SK-N-SH (cell line): ENCODE results near the gene KCNF1. TPM values are rescaled to one million over a fixed set of nuclear protein-coding genes. Genes with fewer than 3 reads are reported as not detected.

Experiments used
- CTCF ChIA-PET: fragments of 300-600, 350-600 bp; formaldehyde crosslinking; extraction: SDS; loops from one replicate; lab custom pipeline; 2021; lab: Yijun Ruan, JAX
- POLR2A ChIA-PET: fragments of 350-600 bp; sonication (Branson Sonifier 250); formaldehyde crosslinking; extraction: SDS; loops from one replicate; lab custom pipeline; 2020; ENCODE audit warnings: antibody characterized with exemption, inconsistent platforms; lab: Yijun Ruan, JAX
- DNase-seq: peaks from one replicate; pipeline ENCODE4 v3.0.0; 2012
- H2AFZ ChIP-seq: fragments of 200-600 bp; sonication (generic); 2 replicates; pipeline ENCODE4 v1.8.1; 2016; ENCODE audit warnings: antibody characterized with exemption, mild to moderate bottlenecking, low read depth
- H3F3A ChIP-seq: fragments of 200-600 bp; sonication (generic); replicated peaks from 2 replicates; pipeline ENCODE3; 2016; ENCODE audit warnings: antibody characterized with exemption, mild to moderate bottlenecking; ENCODE audit not compliant: insufficient read depth
- H3K27ac ChIP-seq, 2 experiments: fragments of 200-500 bp in 1 of 2; fragments of 200-600 bp in 1 of 2; sonication (Bioruptor generic) in 1 of 2; sonication (generic), shearing (Covaris generic) in 1 of 2; 2 replicates each; pipeline versions ENCODE4 v1.5.1 to v1.6.1; 2014 to 2016; ENCODE audit warnings: low read depth in 2 of 2, inconsistent platforms in 1 of 2, low read length in 1 of 2, mild to moderate bottlenecking in 1 of 2, mixed read lengths in 1 of 2
- H3K27me3 ChIP-seq: fragments of 200-600 bp; sonication (generic), shearing (Covaris generic); 2 replicates; pipeline ENCODE4 v1.6.1; 2016; ENCODE audit warnings: mixed run types; ENCODE audit not compliant: insufficient read depth
- H3K36me3 ChIP-seq, 2 experiments: fragments of 200-500 bp in 1 of 2; fragments of 200-600 bp in 1 of 2; sonication (Bioruptor generic) in 1 of 2; sonication (generic) in 1 of 2; replicated peaks in 1 of 2; 2 replicates each; pipeline versions ENCODE3 to v1.5.1; 2014 to 2016; ENCODE audit warnings: low read length in 1 of 2, mild to moderate bottlenecking in 1 of 2; ENCODE audit not compliant: insufficient read depth in 2 of 2, control insufficient read depth in 1 of 2
- H3K4me1 ChIP-seq, 2 experiments: fragments of 200-500 bp in 1 of 2; fragments of 200-600 bp in 1 of 2; sonication (Bioruptor generic) in 1 of 2; sonication (generic), shearing (Covaris generic) in 1 of 2; 2 replicates each; pipeline versions ENCODE4 v1.5.1 to v1.6.1; 2014 to 2016; ENCODE audit warnings: low read depth in 1 of 2, low read length in 1 of 2, mixed run types in 1 of 2; ENCODE audit not compliant: insufficient read depth in 2 of 2, control insufficient read depth in 1 of 2
- H3K4me2 ChIP-seq: fragments of 200-600 bp; sonication (generic), shearing (Covaris generic); 2 replicates; pipeline ENCODE4 v1.6.1; 2017; ENCODE audit warnings: mixed run types
- H3K4me3 ChIP-seq, 2 experiments: fragments of 200-500 bp in 1 of 2; fragments of 200-600 bp in 1 of 2; sonication (Bioruptor generic) in 1 of 2; sonication (generic), shearing (Covaris generic) in 1 of 2; 2 replicates each; pipeline versions ENCODE4 v1.5.1 to v1.8.1; 2014 to 2016; ENCODE audit warnings: low read depth in 2 of 2, inconsistent platforms in 1 of 2, low read length in 1 of 2, mild to moderate bottlenecking in 1 of 2, mixed read lengths in 1 of 2, moderate library complexity in 1 of 2
- H3K79me2 ChIP-seq: fragments of 200-600 bp; sonication (generic); 2 replicates; pipeline ENCODE4 v1.8.1; 2017; ENCODE audit warnings: mild to moderate bottlenecking; ENCODE audit not compliant: insufficient read depth
- H3K9ac ChIP-seq: fragments of 200-600 bp; sonication (generic); 2 replicates; pipeline ENCODE4 v1.6.1; 2017; ENCODE audit warnings: mixed run types
- H3K9me2 ChIP-seq: fragments of 200-600 bp; sonication (generic); 2 replicates; pipeline ENCODE4 v1.6.1; 2017; ENCODE audit warnings: mixed run types
- H3K9me3 ChIP-seq: fragments of 200-600 bp; sonication (generic); 2 replicates; pipeline ENCODE4 v1.6.1; 2017; ENCODE audit warnings: mixed run types, mild to moderate bottlenecking, moderate library complexity
- H4K20me1 ChIP-seq: fragments of 200-600 bp; sonication (generic); 2 replicates; pipeline ENCODE4 v1.6.1; 2017; ENCODE audit warnings: mild to moderate bottlenecking, mixed run types; ENCODE audit not compliant: insufficient read depth
- CHD2 ChIP-seq: fragments of 150-350 bp; IDR thresholded peaks from 2 replicates; pipeline ENCODE4 v1.6.1; 2018; ENCODE audit warnings: low read length; ENCODE audit not compliant: partially characterized antibody
- FOSL2 ChIP-seq: IDR thresholded peaks from 2 replicates; pipeline ENCODE4 v1.4.0; 2012; ENCODE audit warnings: low read depth, mild to moderate bottlenecking, moderate library complexity, borderline replicate concordance
- FOXJ3 ChIP-seq: sonication (generic); formaldehyde crosslinking; IDR thresholded peaks from 2 replicates; pipeline ENCODE4 v1.5.1; 2020; ENCODE audit warnings: mild to moderate bottlenecking, missing genetic modification reagents
- JUND ChIP-seq: IDR thresholded peaks from 2 replicates; pipeline ENCODE4 v1.4.0; 2012
- MAX ChIP-seq: IDR thresholded peaks from 2 replicates; pipeline ENCODE4 v1.4.0; 2012; ENCODE audit warnings: low read depth
- MEF2A ChIP-seq: IDR thresholded peaks from 2 replicates; pipeline ENCODE4 v1.4.0; 2012; ENCODE audit warnings: low read depth, borderline replicate concordance
- MXI1 ChIP-seq: IDR thresholded peaks from 2 replicates; pipeline ENCODE4 v1.6.1; 2012; ENCODE audit warnings: mild to moderate bottlenecking, low read depth, low read length, improper control_type of control experiment
- NFIC ChIP-seq: IDR thresholded peaks from 2 replicates; pipeline ENCODE4 v1.4.0; 2012; ENCODE audit warnings: borderline replicate concordance
- NRF1 ChIP-seq: IDR thresholded peaks from 2 replicates; pipeline ENCODE4 v1.6.1; 2012; ENCODE audit warnings: low read depth, mild to moderate bottlenecking, low read length
- PBX3 ChIP-seq: IDR thresholded peaks from 2 replicates; pipeline ENCODE4; 2012
- RCOR1 ChIP-seq: fragments of 150-350 bp; IDR thresholded peaks from 2 replicates; pipeline ENCODE4 v1.6.1; 2017; ENCODE audit warnings: antibody characterized with exemption, low read length
- REST ChIP-seq: IDR thresholded peaks from 2 replicates; pipeline ENCODE4 v1.6.1; 2012; ENCODE audit warnings: mild to moderate bottlenecking, low read depth, low read length, moderate library complexity
- SMC3 ChIP-seq: IDR thresholded peaks from 2 replicates; pipeline ENCODE4 v1.6.1; 2012; ENCODE audit warnings: low read depth, low read length, improper control_type of control experiment
- TAF1 ChIP-seq: IDR thresholded peaks from 2 replicates; pipeline ENCODE4 v1.6.1; 2012; ENCODE audit warnings: low read depth, mild to moderate bottlenecking, low read length, moderate library complexity, borderline replicate concordance
- YY1 ChIP-seq: IDR thresholded peaks from 2 replicates; pipeline ENCODE4 v1.4.0; 2012; ENCODE audit warnings: low read depth, mild to moderate bottlenecking
- WGBS: methylation state at CpG from one replicate; pipeline ENCODE4 v1.1.6; 2017; ENCODE audit warnings: low lambda C conversion rate; 5-methylcytosine and 5-hydroxymethylcytosine counted together
- polyA plus RNA-seq, 3 experiments: library from polyadenylated mRNA; depleted of rRNA; stranded (reverse); fragments of >200 nt; gene quantifications; 2 replicates each; pipeline ENCODE4 v1.2.3, GENCODE V29; 2012
- TF ChIP-seq, protein P1 (sequence below): fragments of 150-350 bp; IDR thresholded peaks from 2 replicates; pipeline ENCODE4 v1.6.1; 2017; ENCODE audit warnings: antibody characterized with exemption, low read length, low read depth, borderline replicate concordance
- TF ChIP-seq, protein P2 (sequence below): fragments of 150-350 bp; IDR thresholded peaks from 2 replicates; pipeline ENCODE4 v1.6.1; 2016; ENCODE audit warnings: mild to moderate bottlenecking, low read depth, low read length

KCNF1 gene
- polyA plus RNA-seq, 1 of the 3 experiments (the other 2 are of a cell fraction): 0.23 TPM

DNA sequence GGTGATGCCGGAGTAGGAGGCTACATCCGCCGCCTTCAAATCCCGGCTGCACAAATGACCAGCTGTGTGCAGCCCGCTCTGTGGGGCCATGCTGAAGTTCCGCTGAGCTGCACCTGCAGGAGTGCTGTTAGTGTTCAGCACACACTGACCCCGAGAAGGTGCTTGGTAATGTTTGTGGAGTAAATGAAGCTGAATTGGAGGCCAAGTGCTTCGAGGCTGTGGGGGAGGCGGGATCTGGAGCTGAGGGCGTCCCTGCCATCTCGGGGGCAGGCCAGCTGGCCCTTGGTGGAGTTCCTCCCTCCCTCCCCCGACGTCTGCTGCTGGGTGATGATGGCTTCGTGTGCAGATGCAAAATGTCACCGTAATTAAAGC lies 23.2 kb downstream of the KCNF1 start:
- no peak overlapping the region for H2AFZ ChIP-seq
- no peak for TF ChIP-seq SMC3

GRCh38 chr2:10935366-10935918 lies 23.7 kb downstream of the KCNF1 start:
- no peaks in the 10 kb centered on the region for H3K9me2 ChIP-seq
- H3K9ac ChIP-seq: no peak overlapping the region
- no peak for DNase-seq
- H4K20me1 ChIP-seq: no peaks in the 10 kb centered on the region
- CTCF ChIA-PET: interaction anchor here (0.7 to 2.3 kb wide), 5 partner anchors 13 to 188 kb away, joined by 3 to 10 read pairs (median 3); partner anchors contain the start of gene KCNF1
- no peak overlapping the region for H2AFZ ChIP-seq
- TF ChIP-seq REST (no peak), FOXJ3 (no peak), NFIC (no peak), MAX (no peak), MEF2A (no peak), NRF1 (no peak), JUND (no peak), MXI1 (no peak), TAF1 (no peak), YY1 (no peak), CHD2 (no peak), FOSL2 (no peak), RCOR1 (no peak), PBX3 (no peak)
- TF ChIP-seq, protein P1, sequence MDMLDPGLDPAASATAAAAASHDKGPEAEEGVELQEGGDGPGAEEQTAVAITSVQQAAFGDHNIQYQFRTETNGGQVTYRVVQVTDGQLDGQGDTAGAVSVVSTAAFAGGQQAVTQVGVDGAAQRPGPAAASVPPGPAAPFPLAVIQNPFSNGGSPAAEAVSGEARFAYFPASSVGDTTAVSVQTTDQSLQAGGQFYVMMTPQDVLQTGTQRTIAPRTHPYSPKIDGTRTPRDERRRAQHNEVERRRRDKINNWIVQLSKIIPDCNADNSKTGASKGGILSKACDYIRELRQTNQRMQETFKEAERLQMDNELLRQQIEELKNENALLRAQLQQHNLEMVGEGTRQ: no peak
- TF ChIP-seq, protein P2, sequence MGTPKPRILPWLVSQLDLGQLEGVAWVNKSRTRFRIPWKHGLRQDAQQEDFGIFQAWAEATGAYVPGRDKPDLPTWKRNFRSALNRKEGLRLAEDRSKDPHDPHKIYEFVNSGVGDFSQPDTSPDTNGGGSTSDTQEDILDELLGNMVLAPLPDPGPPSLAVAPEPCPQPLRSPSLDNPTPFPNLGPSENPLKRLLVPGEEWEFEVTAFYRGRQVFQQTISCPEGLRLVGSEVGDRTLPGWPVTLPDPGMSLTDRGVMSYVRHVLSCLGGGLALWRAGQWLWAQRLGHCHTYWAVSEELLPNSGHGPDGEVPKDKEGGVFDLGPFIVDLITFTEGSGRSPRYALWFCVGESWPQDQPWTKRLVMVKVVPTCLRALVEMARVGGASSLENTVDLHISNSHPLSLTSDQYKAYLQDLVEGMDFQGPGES: no peak
- TF ChIP-seq, all 33 proteins: peak for 0
- no peaks in the 10 kb centered on the region for H3K27me3 ChIP-seq
- H3K79me2 ChIP-seq: no peaks in the 10 kb centered on the region
- H3K9me3 ChIP-seq: no peaks in the 10 kb centered on the region
- WGBS: 92% methylated on average over 18 of the region's 18 CpGs
- POLR2A ChIA-PET: no interaction called here
- H3K4me3 ChIP-seq: no peak overlapping the region
- H3K4me2 ChIP-seq: no peak overlapping the region
- H3F3A ChIP-seq: peaks cover under 1% of the 10 kb centered on the region
- H3K36me3 ChIP-seq: no peaks in the 10 kb centered on the region
- peaks cover 17 to 37% of the 10 kb centered on the region in 2 experiments; a peak in 3 of 4 replicates for H3K4me1 ChIP-seq
- H3K27ac ChIP-seq: peak overlapping the region in 1 of 2 experiments; percentile 93; a peak in 2 of 4 replicates

More for the DNA sequence above, 23.2 kb downstream of the KCNF1 start:
- Histone ChIP-seq H3K4me1 (peaks cover 17 to 37% of the 10 kb centered on the region in 2 experiments; a peak in 3 of 4 replicates), H3K27ac (peak overlapping the region in 1 of 2 experiments; percentile 93; a peak in 1 of 4 replicates), H3K9me2 (no peaks in the 10 kb centered on the region), H3K9me3 (no peaks in the 10 kb centered on the region), H4K20me1 (no peaks in the 10 kb centered on the region), H3F3A (peaks cover 4% of the 10 kb centered on the region), H3K9ac (no peak overlapping the region), H3K79me2 (no peaks in the 10 kb centered on the region), H3K27me3 (no peaks in the 10 kb centered on the region), H3K4me3 (no peak overlapping the region), H3K4me2 (no peak overlapping the region), H3K36me3 (no peaks in the 10 kb centered on the region)
- WGBS: 83% methylated on average over 15 of the region's 15 CpGs
- CTCF ChIA-PET: interaction anchor here (0.7 to 2.3 kb wide), 5 partner anchors 13 to 189 kb away, joined by 3 to 10 read pairs (median 3); partner anchors contain the start of gene KCNF1
- DNase-seq: peak; percentile 61
- POLR2A ChIA-PET: no interaction called here
